ENCODE results near the gene SLC25A5. TPM values are rescaled to one million over a fixed set of nuclear protein-coding genes. Genes with fewer than 3 reads are reported as not detected.
"Not testable (repeated sequence)": the region's sequence is repeated elsewhere in the genome, so short reads cannot be mapped to it uniquely, and the experiment has no call there.

SLC25A5 gene
- total and polyA plus RNA-seq, 11 donors, result 48.7 to 590 (median 176) TPM

GRCh38 chrX:119482481-119483480 lies 14.5 kb downstream of the SLC25A5 start:
- peak; percentile 51 to 84 (median 71) for DNase-seq
- 12 to 40% (median 25%) methylated on average over 46 to 48 of the region's 48 CpGs for WGBS, 4 donors
- H3K36me3 ChIP-seq, result no peaks in the 10 kb centered on the region
- H3K27ac ChIP-seq, result peak overlapping the region in 11 of 12 donors; percentile 58 to 82 (median 76)
- H3K4me1 ChIP-seq, result peaks cover 0 to 17% (median 4%) of the 10 kb centered on the region in 12 donors
- peak; percentile 77 to 86 (median 83) for ATAC-seq
- no peaks in the 10 kb centered on the region for H3K9me3 ChIP-seq
- no peak for TF ChIP-seq POLR2A (IDR thresholded peaks at IDR 0.05)
- TF ChIP-seq, protein P1, sequence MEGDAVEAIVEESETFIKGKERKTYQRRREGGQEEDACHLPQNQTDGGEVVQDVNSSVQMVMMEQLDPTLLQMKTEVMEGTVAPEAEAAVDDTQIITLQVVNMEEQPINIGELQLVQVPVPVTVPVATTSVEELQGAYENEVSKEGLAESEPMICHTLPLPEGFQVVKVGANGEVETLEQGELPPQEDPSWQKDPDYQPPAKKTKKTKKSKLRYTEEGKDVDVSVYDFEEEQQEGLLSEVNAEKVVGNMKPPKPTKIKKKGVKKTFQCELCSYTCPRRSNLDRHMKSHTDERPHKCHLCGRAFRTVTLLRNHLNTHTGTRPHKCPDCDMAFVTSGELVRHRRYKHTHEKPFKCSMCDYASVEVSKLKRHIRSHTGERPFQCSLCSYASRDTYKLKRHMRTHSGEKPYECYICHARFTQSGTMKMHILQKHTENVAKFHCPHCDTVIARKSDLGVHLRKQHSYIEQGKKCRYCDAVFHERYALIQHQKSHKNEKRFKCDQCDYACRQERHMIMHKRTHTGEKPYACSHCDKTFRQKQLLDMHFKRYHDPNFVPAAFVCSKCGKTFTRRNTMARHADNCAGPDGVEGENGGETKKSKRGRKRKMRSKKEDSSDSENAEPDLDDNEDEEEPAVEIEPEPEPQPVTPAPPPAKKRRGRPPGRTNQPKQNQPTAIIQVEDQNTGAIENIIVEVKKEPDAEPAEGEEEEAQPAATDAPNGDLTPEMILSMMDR (IDR thresholded peaks at IDR 0.05), result peak; percentile 47 to 83 (median 70)
- intact Hi-C loops (cut with DNase I), result loop anchor here in 1 of 10 donors (10.0 kb wide), 1 partner anchor 92 kb away; the partner anchor contains the start of gene UBE2A
- H3K4me3 ChIP-seq, result peak overlapping the region in 11 of 12 donors; percentile 5 to 61 (median 47)
- no peaks in the 10 kb centered on the region for H3K27me3 ChIP-seq

- H3K27me3 ChIP-seq, result no peaks in the 10 kb centered on the region
- no peaks in the 10 kb centered on the region for H3K9me3 ChIP-seq
- H3K4me3 ChIP-seq, result no peak overlapping the region
- DNase-seq (no peak), ATAC-seq (no peak)
- no peak overlapping the region for H3K27ac ChIP-seq
- no peaks in the 10 kb centered on the region for H3K36me3 ChIP-seq
- intact Hi-C loops (cut with DNase I), result loop anchor here in 1 of 10 donors (10.0 kb wide), 1 partner anchor 88 kb away; the partner anchor contains the start of gene UBE2A
- 72 to 84% (median 75%) methylated on average over 11 of the region's 11 CpGs for WGBS, 4 donors
- peaks cover 0 to 7% (median 4%) of the 10 kb centered on the region in 12 donors for H3K4me1 ChIP-seq
- no peak for TF ChIP-seq POLR2A (IDR thresholded peaks at IDR 0.05)
- TF ChIP-seq, protein P1 (IDR thresholded peaks at IDR 0.05), result no peak
These were observed 18.5 kb downstream of the SLC25A5 start for GRCh38 chrX:119486745-119487144.

DNA sequence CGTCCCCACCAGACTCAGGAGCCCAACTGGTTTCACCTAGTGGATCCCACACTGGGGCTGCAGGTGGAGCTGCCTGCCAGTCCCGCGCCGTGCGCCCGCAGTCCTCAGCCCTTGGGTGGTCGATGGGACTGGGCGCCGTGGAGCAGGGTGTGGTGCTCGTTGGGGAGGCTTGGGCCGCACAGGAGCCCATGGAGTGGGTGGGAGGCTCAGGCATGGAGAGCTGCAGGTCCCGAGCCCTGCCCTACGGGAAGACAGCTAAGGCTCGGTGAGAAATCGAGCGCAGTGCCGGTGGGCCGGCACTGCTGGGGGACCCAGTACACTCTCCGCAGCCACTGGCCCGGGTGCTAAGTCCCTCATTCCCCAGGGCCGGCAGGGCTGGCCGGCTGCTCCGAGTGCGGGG lies 19.5 kb downstream of the SLC25A5 start:
- WGBS, 4 donors, result 91 to 96% (median 93%) methylated on average over 8 to 24 of the region's 24 CpGs
- H3K27me3 ChIP-seq, ATAC-seq, H3K36me3 ChIP-seq, H3K4me1 ChIP-seq, H3K4me3 ChIP-seq, H3K9me3 ChIP-seq, H3K27ac ChIP-seq, DNase-seq: not testable (repeated sequence)
- intact Hi-C loops (cut with DNase I), result loop anchor here in 1 of 10 donors (10.0 kb wide), 1 partner anchor 87 kb away; the partner anchor contains the start of gene UBE2A

GRCh38 chrX:119488749-119489148 lies 20.5 kb downstream of the SLC25A5 start:
- Histone ChIP-seq H3K4me1 (no peaks in the 10 kb centered on the region), H3K27ac (no peak overlapping the region), H3K9me3 (no peaks in the 10 kb centered on the region), H3K27me3 (no peaks in the 10 kb centered on the region), H3K36me3 (no peaks in the 10 kb centered on the region), H3K4me3 (no peak overlapping the region)
- TF ChIP-seq, protein P1 (IDR thresholded peaks at IDR 0.05), result peak; percentile 42 to 64 (median 52)
- TF ChIP-seq POLR2A (IDR thresholded peaks at IDR 0.05), result no peak
- ATAC-seq, result peak in 1 of 4 donors; percentile 47
- DNase-seq, result peak in 3 of 5 donors; percentile 17 to 55 (median 32)
- intact Hi-C loops (cut with DNase I), result loop anchor here in 1 of 10 donors (10.0 kb wide), 1 partner anchor 86 kb away; the partner anchor contains the start of gene UBE2A
- WGBS, 4 donors, result 9 to 22% (median 19%) methylated on average over 8 of the region's 8 CpGs

Data from heart left ventricle (tissue), 16 donors.